IPS DF 4.7 (cell line): ENCODE data around the gene BCAR3.

ENCODE experiments used
- DNase-seq: peaks from one replicate; pipeline ENCODE4 v3.0.0-alpha.2; 2013; ENCODE audit warnings: low spot score; ENCODE audit errors: extremely low read depth

BCAR3 gene

DNA sequence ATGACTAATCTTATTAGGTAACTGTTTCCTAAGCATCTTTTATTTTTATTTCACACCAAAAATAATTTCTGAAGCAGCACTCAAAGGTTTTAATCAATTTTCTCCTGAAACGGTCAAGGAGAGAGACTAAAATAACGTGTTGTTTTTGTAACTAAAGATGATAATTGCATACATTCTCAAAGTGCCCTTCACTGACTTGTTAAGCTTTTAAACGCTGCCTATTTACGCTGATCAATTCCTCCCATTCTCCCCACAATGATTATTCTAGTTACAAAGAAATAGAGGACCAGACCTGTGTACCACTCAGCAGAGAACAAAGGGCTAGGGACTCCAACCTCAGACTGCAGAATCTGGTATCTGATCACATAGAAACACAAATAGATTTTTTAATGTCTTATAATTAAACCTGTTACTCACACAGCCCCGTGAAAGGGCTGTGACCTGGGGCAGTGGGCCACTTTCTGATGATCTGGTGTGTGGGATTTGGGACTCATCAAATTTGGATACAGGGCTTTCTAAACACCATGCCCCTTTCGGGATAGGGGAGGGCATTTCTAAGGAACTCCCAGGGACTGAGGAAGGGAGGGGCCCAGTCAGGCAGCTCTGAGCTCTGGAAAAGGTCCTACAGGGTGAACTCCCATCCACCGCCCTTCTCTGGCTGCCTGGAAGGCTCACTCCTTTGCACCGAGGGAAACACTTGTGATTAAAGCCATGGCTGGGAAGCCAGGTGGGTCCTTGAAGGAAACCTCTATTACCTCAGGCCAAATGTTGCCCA lies 65.2 kb downstream of the BCAR3 start:
- no peak for DNase-seq

DNA sequence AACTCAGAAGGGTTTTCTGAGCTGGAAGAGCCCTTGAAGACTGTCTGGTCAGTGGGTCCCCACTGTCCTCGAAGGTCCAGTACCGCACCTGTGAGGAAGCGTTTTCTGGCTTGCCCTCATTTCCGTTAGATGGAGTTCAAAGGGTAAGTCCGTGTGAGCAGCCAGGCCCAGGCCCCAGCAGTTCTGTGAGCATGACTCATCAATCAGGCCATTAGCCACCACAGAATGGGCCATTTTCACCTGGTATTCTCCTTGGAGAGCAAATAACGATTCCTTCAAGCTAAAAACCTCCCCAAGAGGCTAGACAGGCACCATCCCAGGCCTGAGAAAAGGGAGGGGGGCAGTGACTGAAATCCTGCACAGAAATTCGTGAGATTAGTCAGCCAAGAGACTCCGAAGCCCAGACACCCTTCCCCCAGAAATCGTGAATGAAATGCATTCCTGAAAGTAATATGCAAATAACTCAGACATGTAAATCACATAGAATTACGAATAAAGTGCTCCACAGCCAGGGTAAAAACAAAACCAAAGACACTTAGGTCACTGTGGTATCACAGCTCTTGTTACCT lies 66.0 kb downstream of the BCAR3 start:
- no peak for DNase-seq

DNA sequence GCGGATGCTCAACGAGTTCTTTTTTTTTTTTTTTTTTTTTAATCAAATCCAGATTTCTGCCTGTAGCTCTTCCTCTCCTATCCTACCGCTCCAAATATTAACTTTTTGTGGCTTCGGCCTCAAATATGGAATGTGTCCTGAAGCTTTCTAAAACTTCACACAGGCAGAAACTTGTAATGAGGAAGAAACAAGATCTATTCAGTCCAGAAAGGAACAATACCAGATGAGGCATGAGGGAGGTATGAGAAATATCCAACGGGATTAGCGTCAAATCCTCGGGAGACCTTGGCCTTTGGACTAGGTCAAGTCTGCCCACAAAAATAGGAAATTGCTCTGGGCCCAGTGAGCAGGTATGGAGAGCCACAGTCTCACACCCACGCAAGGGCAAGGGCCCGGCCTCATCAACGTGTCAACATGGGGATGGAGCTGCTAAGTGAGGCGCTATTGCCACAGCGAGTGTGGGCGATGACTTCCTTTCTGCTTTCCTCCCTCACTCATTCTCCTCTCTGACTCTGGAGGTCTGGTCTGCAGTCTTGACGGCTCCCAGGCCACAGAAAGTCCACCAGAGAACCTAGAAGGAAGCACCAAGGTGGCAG lies 66.6 kb downstream of the BCAR3 start:
- no peak for DNase-seq

DNA sequence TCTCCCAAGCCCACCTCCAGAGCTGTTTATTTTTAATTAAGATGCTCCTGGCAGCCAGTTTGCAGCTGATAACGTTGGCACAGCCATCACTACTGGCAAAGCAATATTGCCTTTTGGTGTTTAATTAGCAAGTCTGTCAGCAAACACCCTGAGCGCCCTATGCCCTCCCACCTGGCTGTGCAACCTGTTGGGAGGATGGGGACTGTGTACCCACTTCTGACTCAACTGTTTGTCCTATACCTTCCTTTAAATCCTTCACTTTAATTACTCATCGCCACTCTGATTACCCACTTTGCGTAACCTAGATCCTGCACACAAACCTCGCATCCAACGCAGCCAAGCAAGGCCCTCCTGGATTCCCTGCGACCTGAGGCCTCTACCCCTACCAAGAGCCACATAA lies 67.1 kb downstream of the BCAR3 start:
- no peak for DNase-seq

DNA sequence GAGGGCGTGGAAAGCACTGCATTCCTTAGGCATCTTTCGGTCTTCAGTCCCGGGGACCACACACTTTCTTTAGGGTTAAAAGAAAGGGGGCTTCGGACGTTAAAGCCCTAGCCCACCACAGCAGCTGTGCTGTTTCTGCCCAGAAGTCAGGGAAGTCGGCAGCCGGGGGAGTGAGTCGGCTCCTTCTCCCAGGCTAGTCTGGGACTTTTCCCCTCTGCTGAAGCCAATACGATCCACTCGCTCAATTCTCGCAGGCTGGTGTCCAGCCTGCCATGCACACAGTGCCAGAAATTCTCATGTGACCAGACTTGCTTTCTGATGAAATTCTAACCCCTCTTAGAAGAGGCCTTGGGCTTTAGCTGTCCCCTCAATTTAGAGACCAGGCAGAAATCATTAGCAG lies 67.7 kb downstream of the BCAR3 start:
- DNase-seq: no peak

DNA sequence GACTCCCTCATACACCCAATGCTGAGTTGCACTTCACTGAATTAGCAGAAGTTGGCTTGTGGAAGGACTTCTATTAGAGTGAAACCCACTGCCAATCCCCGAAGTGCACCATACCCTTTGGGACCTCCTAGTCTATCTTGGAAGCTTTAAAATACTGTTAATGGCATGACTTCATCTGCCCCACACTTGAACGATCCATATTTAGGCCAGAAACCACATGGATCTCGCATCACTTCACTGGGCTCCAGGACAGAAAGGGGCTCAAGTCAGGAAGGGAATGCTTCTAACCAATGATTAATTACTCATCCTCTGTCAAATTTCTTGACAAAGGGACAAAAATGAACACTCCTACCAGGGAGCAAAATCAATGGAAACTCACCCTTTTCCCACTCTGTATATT lies 69.1 kb downstream of the BCAR3 start:
- DNase-seq: no peak

DNA sequence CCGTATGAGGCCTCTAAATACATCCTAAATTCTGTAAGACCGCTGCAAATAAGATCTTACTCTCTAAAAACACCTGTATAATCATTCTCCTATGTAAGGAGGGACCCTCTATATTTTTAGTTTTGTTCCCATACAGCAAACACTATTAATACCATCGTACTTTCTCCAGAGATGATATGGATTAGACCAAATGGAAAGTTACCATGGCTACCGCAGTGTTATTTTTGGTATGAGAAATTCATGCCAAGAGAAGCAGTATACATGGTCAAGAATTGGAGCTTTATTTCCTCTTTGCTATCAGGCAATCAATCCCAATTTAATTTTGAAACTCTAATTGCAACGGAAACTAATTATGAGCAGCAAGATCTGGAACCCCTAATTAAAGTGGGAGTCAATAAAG lies 70.0 kb downstream of the BCAR3 start:
- no peak for DNase-seq

DNA sequence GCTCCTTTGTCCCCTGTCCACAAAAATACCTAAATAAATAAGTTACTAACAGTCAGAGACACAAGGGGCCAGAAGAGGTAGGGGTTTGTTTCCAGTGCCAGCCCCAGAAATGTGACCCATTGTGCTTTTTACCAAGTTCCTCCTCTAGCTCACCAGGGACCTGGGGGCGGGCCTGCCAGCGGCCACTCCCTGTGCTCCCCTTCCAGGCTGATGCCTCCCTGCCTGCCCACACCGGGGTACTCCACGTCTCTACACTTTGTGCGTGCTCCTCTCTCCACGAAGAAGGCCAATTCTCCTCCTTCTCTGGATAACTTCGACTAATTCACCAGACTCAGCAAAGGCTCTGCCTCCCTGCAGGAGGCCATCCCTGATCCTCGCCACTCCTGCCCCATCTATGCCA lies 72.1 kb downstream of the BCAR3 start:
- no peak for DNase-seq

DNA sequence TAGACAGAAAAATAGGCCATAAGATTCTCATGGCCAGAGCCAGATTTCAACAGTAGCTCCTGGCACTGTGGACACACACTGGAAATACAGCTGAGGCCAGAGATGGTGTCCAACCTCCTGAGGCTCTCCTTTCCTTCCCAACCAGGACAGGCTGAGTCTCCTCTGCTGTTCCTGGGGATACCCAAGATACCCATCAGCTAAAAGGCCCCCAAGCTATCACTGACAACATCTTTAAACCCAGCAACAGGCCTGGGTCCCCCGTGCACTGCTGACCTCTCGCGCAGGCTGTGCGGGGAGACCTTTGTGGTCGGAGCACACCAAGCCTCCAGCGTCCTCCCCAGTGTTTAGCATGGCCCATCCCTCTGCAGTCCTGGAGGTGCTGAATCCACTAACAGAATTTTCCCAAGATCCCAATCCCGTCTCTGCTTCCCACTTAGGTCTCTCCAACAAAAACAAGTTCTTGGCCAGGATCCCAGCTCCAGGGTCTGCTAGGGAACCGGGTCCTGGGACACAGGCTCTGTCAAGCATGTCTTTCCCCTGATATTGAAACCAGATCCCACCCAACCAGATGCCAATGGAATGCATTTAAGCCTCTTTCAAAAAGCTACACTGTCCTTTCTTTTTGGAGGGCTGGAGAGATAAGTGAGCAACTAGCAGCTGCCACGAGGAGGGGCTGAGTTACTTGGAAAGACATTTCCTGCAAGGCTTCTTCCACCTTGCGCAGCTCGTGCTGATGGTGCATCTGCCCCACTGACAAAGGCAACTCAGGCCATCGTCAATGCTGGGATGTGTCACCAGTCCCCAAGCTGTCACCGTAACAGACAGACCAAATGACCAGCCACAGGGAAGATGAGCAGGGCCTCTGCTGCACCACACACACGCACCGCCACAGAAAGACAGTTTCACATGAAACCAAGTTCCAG lies 73.2 kb downstream of the BCAR3 start:
- no peak for DNase-seq

DNA sequence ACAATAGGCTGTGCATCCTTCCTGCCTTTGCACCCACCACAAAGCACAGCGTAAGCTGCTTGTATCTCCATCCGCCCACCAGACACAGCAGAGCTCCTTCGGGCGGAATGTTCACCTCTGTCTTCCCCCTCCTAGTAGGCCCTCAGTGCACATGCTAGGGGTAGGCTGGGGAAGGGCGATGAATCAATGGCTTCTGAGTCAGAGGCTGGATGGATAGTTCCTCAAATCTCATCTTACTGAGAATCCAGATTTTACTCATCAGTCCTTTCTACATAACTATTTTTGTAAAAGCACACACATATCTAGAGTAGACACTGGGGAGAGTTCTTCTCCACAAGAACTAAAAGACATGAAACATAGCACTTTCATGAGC lies 73.8 kb downstream of the BCAR3 start:
- no peak for DNase-seq

DNA sequence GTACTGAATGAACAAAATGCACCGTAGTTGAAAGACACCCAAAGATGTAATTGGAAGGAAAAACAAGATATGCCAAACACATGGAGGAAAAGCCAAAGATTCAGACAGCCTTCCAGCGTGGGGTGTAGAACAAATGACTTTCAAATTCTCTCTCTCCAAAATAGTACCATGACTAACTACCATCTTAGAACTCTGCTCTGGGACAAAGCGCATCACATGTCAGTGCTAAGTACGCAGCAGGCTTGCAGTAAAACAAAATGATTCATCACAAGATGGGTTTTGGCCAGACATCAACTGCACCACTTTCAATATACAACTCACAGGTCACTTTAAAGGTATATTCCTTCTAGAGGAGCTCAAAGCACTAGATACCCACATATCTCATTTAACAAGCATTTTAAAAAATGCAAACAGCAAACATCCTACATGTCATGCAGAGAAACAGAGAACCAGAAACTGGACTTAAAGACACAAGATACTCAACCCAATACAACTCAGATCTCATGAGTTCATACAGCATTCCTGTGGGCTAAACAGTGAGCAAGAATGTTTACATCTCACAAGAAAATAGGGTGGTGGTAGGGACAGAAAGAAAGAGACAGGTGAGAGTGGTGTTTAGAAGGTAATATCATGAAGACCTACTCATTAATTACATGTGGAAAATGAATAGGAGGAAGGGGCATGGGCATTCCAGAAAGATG lies 75.7 kb downstream of the BCAR3 start:
- no peak for DNase-seq

DNA sequence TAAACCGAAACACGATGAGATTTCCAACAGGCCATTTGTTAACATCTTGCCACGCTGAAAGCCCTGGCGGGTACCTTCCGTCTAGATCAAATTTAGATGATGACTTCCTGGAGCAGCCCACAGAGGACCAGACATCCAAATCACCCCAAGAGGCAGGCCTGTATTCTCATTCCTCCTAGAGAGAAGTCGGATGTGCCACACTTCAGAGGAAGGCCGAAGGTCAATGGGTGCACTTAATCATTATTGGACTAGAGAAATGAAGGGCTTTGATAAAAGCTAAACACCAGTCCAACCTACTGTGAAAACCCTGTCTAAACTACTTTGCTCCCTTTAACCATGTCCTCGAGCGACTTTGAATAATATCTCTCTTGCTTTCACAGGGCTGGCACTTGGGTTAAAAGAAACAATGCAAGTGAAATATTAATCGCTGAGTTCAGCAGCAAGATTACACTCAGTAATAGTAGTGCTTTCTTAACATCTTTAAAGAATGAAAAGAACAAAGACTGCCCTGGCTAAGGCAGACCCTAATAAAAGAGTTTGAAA lies 76.5 kb downstream of the BCAR3 start:
- no peak for DNase-seq

DNA sequence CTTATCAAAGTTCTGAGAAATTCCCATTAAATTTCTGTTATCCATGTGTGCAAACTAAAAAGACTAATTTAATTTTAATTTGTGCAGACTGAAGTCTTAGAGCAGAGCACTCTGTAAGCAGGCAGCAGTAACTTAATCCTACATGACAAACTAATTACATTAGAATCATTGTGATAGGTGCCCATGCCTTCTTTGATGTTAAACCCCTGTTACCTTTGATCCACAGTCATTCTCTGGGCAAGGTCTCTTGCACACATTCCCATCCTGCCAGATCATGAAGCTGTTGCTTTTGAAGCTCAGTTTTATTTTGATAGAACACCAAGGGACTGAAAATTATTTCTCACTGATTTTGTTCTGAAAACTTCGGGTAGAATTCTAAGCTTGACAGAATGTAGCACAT lies 77.2 kb downstream of the BCAR3 start:
- DNase-seq: no peak

DNA sequence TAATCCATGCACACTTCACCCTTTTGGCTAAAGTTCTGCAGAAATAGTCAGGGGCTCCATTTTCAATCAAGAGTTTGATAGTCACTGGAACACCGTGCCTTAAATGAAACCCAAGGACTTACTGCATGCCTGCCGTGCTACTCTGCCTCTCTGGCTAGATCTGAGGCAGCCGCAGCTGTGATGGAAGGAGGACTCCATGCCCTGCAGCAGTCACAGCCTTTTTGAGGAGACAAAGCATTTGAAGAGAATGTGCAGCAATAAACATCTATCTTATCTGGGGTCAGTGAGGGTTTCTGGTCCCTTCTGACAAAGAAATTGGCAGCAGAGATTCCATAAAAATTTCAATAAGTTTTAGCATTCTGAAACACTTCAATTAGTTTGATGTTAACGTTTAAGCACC lies 78.0 kb downstream of the BCAR3 start:
- DNase-seq: no peak

DNA sequence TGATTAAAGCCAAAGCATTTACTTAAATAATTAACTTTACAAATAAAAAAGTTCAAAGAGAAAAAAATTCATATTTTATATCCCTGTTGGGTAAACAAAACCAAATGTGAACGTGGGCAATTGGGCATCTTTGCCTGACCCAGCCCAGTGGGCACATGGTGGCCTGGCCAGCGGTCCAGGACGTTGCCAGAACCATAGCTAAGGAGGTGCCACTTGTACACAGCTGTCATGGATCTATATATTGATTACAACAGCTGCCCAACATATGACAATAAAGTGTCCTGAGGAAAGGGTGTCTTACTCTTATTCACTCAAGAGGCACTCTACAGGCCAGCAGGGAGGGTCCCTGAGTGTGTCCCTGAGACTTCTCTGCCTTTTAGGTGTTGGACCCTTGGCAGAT lies 78.5 kb downstream of the BCAR3 start:
- DNase-seq: no peak

DNA sequence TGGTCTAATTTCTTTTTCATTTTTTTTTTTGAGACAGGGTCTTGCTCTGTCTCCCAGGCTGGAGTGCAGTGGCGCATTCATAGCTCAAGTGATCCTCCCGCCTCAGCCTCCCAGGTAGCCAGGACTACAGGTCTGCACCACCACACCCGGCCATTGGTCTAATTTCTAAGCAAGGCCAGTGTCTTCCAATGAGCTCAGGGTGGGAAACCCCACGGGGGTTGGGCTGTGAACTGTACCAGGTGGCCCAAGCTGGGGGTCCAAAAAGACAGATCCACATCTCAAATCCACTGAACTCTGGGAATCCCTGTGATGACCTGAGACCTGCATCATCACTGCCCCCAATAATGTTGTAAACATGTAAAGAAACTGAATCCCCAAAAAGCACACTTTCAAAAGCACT lies 79.5 kb downstream of the BCAR3 start:
- no peak for DNase-seq

DNA sequence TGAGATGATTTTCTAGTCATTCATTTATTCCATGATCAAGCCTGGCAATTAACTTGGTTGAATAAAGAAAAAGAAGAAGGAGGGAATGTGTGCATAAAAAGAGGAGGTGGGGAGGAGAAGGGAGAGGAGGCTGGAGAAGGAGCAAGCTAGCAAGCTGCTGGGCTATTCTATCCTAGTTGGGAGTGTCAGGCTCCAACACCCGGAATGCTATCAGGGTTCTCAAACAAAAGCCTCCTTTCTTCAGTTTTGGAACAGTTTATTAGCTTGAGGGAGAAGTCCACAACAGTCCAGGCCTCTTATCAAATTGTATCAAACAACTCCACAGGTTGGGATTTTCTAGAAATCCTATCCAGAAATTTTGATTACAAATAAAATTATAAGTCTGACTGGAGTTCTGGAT lies 80.0 kb downstream of the BCAR3 start:
- no peak for DNase-seq

DNA sequence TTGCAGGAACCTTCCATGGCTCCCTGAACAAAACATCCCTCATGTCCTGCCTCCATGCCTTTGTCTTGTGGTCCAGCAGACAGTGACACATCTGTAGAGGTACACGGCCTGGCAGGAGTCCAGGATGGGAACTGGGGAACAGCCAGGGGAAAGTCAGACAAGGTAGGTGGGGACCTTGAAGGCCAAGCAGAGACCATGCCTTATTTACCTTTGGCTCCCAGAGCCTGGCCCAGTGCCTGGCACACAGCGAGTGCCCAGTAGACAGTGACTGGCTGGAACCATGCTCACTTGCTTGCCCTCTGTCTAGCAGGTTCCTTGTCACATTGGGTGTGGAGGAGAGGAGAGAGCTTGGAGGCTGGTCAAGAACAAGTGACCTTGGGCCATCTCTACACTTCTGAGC lies 81.0 kb downstream of the BCAR3 start:
- no peak for DNase-seq

DNA sequence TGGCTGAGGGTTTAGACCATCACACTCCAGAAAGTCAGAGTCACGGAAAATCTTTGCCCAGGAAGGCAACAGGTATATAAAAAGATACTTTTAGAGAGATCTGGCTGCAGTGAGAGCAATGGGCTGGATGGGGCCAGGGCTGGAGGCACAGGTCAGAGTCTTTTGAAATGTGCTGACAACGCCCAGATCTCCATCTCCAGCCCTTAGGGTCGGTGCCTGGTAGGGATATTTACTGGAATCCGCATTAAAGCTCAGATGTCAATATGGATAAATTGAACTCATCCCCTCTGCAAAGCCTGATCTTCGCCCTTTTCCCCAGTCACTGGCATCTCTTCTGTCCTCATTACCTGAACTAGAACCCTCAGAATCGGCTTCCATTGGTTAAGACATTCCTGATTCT lies 82.2 kb downstream of the BCAR3 start:
- DNase-seq: no peak

DNA sequence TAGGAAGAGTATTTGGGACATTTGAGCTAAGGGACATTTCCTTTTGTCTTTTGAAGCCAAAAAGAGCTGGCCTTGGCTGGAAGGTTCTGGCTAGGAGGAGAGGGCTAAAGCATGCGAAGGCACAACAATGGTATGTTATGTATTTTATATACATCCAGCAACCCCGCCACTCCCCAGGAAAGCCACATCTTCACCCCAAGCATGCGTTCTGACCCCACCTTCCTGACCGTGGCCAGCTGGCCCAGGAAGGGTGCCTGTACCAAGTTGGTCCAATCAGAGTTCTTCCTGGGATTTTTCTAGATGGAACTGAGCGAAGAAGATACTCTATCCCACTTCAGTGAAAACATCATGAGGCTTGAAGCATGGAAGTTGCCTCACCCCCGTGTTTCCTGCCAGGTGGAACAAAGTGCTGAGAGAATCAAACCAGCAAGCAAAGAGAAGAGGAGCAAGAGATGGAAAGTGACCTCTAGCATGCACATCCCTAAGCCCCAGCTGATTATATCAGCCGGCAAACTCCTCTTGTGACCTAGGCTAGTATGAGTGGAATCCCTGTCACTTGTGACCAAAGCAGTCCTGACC lies 82.7 kb downstream of the BCAR3 start:
- no peak for DNase-seq

DNA sequence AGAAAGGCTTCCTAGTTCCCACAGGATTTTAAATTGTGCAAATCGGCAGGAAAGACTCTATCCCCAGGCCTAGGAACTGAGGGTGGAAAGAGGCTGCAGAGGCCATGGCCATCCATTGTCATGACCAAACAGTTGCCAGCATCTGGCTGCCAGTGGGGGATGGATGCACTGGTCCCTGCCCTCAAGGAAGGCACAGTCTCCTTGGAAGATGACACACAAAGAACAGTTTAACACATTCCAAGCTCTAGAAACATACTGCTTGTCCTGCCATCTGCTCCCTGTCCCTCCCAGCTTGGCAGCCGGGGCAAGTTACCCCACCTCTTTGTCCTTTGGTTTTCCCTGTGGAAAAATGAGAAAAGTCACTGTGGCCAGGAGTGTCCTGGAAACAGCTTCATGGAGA lies 83.2 kb downstream of the BCAR3 start:
- DNase-seq: no peak
